HepG2 (cell line): ENCODE results near the gene LPXN. TPM values are rescaled to one million over a fixed set of nuclear protein-coding genes. Genes with fewer than 3 reads are reported as not detected.

ENCODE experiments used
- ATAC-seq: fragments of 200-7000 bp; cut with Tn5 transposase; 3 replicates; pipeline ENCODE4 v1.9.1; 2020; ENCODE audit warnings: mild to moderate bottlenecking, moderate library complexity
- BruUV-seq: library from RNA; stranded (reverse); fragments of 400-500 nt; replicated peaks from 2 replicates; lab custom pipeline; 2021; lab: Mats Ljungman, UMichigan
- CTCF ChIA-PET: fragments of 300-600 bp; formaldehyde crosslinking; extraction: SDS; loops from one replicate; lab custom pipeline; 2021; ENCODE audit warnings: low total read pairs, inconsistent platforms, low intra/inter-chr PET ratio; lab: Yijun Ruan, JAX
- POLR2A ChIA-PET: fragments of 350-600 bp; sonication (Branson Sonifier 250); formaldehyde crosslinking; loops from one replicate; lab custom pipeline; 2020; ENCODE audit warnings: antibody characterized with exemption, inconsistent platforms; lab: Yijun Ruan, JAX
- DNase-seq: peaks from one replicate; pipeline ENCODE4 v3.0.0-alpha.2; 2015; ENCODE audit warnings: low spot score
- FAIRE-seq: peaks from 3 replicates; lab custom pipeline; 2011; peaks lifted over from hg19 to GRCh38; lab: Jason Lieb, UNC
- H2AFZ ChIP-seq: one replicate; pipeline ENCODE4 v1.6.1; 2011; ENCODE audit warnings: low read length, inconsistent platforms
- H3K27ac ChIP-seq: fragments of 300-600 bp; 3 replicates; pipeline ENCODE4 v1.8.0; 2011; ENCODE audit warnings: mixed run types, mild to moderate bottlenecking, mixed read lengths, low read length, inconsistent platforms; ENCODE audit not compliant: insufficient read depth; ENCODE audit errors: extremely low read length
- H3K27me3 ChIP-seq, 2 experiments: fragments of 200-600 bp in 1 of 2; 2 replicates in 1 of 2; 3 replicates in 1 of 2; pipeline versions ENCODE4 v1.6.0 to v1.8.0; 2011; ENCODE audit warnings: low read length in 2 of 2, mild to moderate bottlenecking in 2 of 2, moderate library complexity in 2 of 2, inconsistent platforms in 1 of 2; ENCODE audit not compliant: insufficient read depth in 2 of 2, control insufficient read depth in 1 of 2
- H3K36me3 ChIP-seq, 2 experiments: fragments of 200-600 bp in 1 of 2; replicated peaks in 1 of 2; 2 replicates in 1 of 2; 3 replicates in 1 of 2; pipeline versions ENCODE4 v1.5.1 to v1.8.0; 2011; ENCODE audit warnings: low read length in 2 of 2, inconsistent platforms in 1 of 2; ENCODE audit not compliant: insufficient read depth in 2 of 2, control insufficient read depth in 1 of 2
- H3K4me1 ChIP-seq: 2 replicates; pipeline ENCODE4 v1.5.1; 2012; ENCODE audit warnings: low read length, inconsistent platforms; ENCODE audit not compliant: insufficient read depth
- H3K4me2 ChIP-seq: 2 replicates; pipeline ENCODE4 v1.6.0; 2011; ENCODE audit warnings: low read depth, low read length, inconsistent platforms
- H3K4me3 ChIP-seq, 3 experiments: fragments of 200-600 bp in 1 of 3; sonication (generic), shearing (Covaris generic) in 1 of 3; replicated peaks in 1 of 3; 2 replicates each; pipeline ENCODE4 v1.5.1; 2011 to 2016; ENCODE audit warnings: low read length in 3 of 3, inconsistent platforms in 2 of 3, low read depth in 2 of 3, mild to moderate bottlenecking in 2 of 3, control low read depth in 1 of 3, mixed read lengths in 1 of 3; ENCODE audit not compliant: insufficient read depth in 1 of 3
- H3K79me2 ChIP-seq: one replicate; pipeline ENCODE4 v1.6.1; 2011; ENCODE audit warnings: low read length, inconsistent platforms; ENCODE audit not compliant: insufficient read depth
- H3K9ac ChIP-seq: 2 replicates; pipeline ENCODE4 v1.6.0; 2011; ENCODE audit warnings: mild to moderate bottlenecking, low read depth, low read length, inconsistent platforms; ENCODE audit not compliant: insufficient read depth
- H3K9me3 ChIP-seq: 2 replicates; pipeline ENCODE4 v1.5.1; 2012; ENCODE audit warnings: mild to moderate bottlenecking, low read length
- H4K20me1 ChIP-seq: 2 replicates; pipeline ENCODE4 v1.6.0; 2011; ENCODE audit warnings: inconsistent platforms, mild to moderate bottlenecking, low read length, moderate library complexity; ENCODE audit not compliant: insufficient read depth
- ARNTL ChIP-seq: sonication (generic); formaldehyde crosslinking; IDR thresholded peaks from 2 replicates; pipeline ENCODE4 v1.4.0; 2020; ENCODE audit warnings: mild to moderate bottlenecking, missing genetic modification reagents
- CBX2 ChIP-seq, 2 experiments: fragments of 200-600 bp in 1 of 2; sonication (generic); formaldehyde crosslinking in 1 of 2; IDR thresholded peaks; 2 replicates each; pipeline versions ENCODE4 v1.7.0 to v1.8.1; 2018 to 2022; ENCODE audit warnings: low read depth in 2 of 2, low read length in 1 of 2, mild to moderate bottlenecking in 1 of 2, missing genetic modification reagents in 1 of 2
- CEBPB ChIP-seq: IDR thresholded peaks from 2 replicates; pipeline ENCODE4 v1.6.1; 2011; ENCODE audit warnings: low read depth, low read length, improper control_type of control experiment, borderline replicate concordance
- FOXP4 ChIP-seq: sonication (generic); formaldehyde crosslinking; IDR thresholded peaks from 2 replicates; pipeline ENCODE4 v1.4.0; 2020; ENCODE audit warnings: missing genetic modification reagents
- GATAD2A ChIP-seq: IDR thresholded peaks from 2 replicates; pipeline ENCODE4 v1.6.1; 2016
- GZF1 ChIP-seq: sonication (generic); formaldehyde crosslinking; IDR thresholded peaks from 2 replicates; pipeline ENCODE4 v1.5.1; 2020; ENCODE audit warnings: mild to moderate bottlenecking, missing genetic modification reagents
- REPIN1 ChIP-seq: sonication (generic); formaldehyde crosslinking; IDR thresholded peaks from 2 replicates; pipeline ENCODE4 v1.8.0; 2022; ENCODE audit warnings: missing genetic modification reagents, low read depth, mild to moderate bottlenecking, borderline replicate concordance
- RORA ChIP-seq: sonication (generic); formaldehyde crosslinking; IDR thresholded peaks from 2 replicates; pipeline ENCODE4 v1.5.0; 2020; ENCODE audit warnings: mild to moderate bottlenecking, missing genetic modification reagents, moderate library complexity
- SAP130 ChIP-seq: IDR thresholded peaks from 2 replicates; pipeline ENCODE4 v1.6.1; 2016; ENCODE audit warnings: low read depth
- TEAD2 ChIP-seq: sonication (generic); formaldehyde crosslinking; IDR thresholded peaks from 2 replicates; pipeline ENCODE4 v1.9.0; 2021; ENCODE audit warnings: missing genetic modification reagents
- ZBTB25 ChIP-seq: IDR thresholded peaks from 2 replicates; pipeline ENCODE4 v1.6.1; 2018; ENCODE audit warnings: missing genetic modification reagents
- ZFP36 ChIP-seq: fragments of 150-350 bp; IDR thresholded peaks from 2 replicates; pipeline ENCODE4 v1.6.1; 2018; ENCODE audit warnings: borderline replicate concordance, low read length, low read depth; ENCODE audit not compliant: partially characterized antibody
- ZKSCAN1 ChIP-seq: fragments of 150-350 bp; IDR thresholded peaks from 2 replicates; pipeline ENCODE4 v1.6.1; 2014; ENCODE audit warnings: low read length
- ZNF20 ChIP-seq: sonication (generic); formaldehyde crosslinking; IDR thresholded peaks from 2 replicates; pipeline ENCODE4 v1.4.0; 2020; ENCODE audit warnings: mild to moderate bottlenecking, moderate library complexity, missing genetic modification reagents
- ZNF337 ChIP-seq: sonication (generic); formaldehyde crosslinking; IDR thresholded peaks from 2 replicates; pipeline ENCODE4 v1.5.1; 2020; ENCODE audit warnings: missing genetic modification reagents, low read depth, mild to moderate bottlenecking, borderline replicate concordance
- WGBS: methylation state at CpG from one replicate; pipeline ENCODE4 v1.1.6; 2017; ENCODE audit warnings: low lambda C conversion rate; 5-methylcytosine and 5-hydroxymethylcytosine counted together
- in situ Hi-C: cut with HindIII; loops from 2 replicates; pipeline ENCODE4 v1.10.0; 2017; ENCODE audit warnings: low pct_unique_long_range_greater_than_20kb; ENCODE audit not compliant: extremely low pct_ligation_motif_present
- intact Hi-C: fragments of 100-400 bp; cut with micrococcal nuclease; formaldehyde crosslinking; loops from one replicate; pipeline ENCODE4 v1.10.0; 2022; ENCODE audit not compliant: unreplicated experiment
- polyA plus RNA-seq, 8 experiments: library from polyadenylated mRNA; depleted of rRNA in 3 of 8; stranded (reverse) in 7 of 8; unstranded in 1 of 8; fragments of >200 nt; fragmentation: Illumina TruSeq in 4 of 8; extraction: Trizol in 4 of 8; gene quantifications; 2 replicates each; pipeline versions ENCODE4 v1.2.1 to v1.2.3, GENCODE V29; 2011 to 2016; ENCODE audit warnings: low read depth in 4 of 8, missing spikeins in 1 of 8, mixed read lengths in 1 of 8; ENCODE audit not compliant: insufficient read depth in 1 of 8
- total RNA-seq, 5 experiments: library from RNA; depleted of rRNA; stranded (reverse); fragments of >200 nt; fragmentation: Illumina TruSeq; extraction: Trizol; gene quantifications; 2 replicates each; pipeline ENCODE4 v1.2.3, GENCODE V29; 2016; ENCODE audit warnings: low read depth in 1 of 5
- TF ChIP-seq, protein P1 (sequence below): sonication (generic); formaldehyde crosslinking; IDR thresholded peaks from 2 replicates; pipeline ENCODE4 v1.5.0; 2020; ENCODE audit warnings: mild to moderate bottlenecking, missing genetic modification reagents
- TF ChIP-seq, protein P2 (sequence below): sonication (generic); formaldehyde crosslinking; IDR thresholded peaks from 2 replicates; pipeline ENCODE4 v1.4.0; 2020; ENCODE audit warnings: missing genetic modification reagents

LPXN gene
- total and polyA plus RNA-seq, 2 of the 13 experiments (the other 11 are each of a cell fraction or from before 2014, with no cell fraction given) = 1.7 to 3.5 TPM

DNA sequence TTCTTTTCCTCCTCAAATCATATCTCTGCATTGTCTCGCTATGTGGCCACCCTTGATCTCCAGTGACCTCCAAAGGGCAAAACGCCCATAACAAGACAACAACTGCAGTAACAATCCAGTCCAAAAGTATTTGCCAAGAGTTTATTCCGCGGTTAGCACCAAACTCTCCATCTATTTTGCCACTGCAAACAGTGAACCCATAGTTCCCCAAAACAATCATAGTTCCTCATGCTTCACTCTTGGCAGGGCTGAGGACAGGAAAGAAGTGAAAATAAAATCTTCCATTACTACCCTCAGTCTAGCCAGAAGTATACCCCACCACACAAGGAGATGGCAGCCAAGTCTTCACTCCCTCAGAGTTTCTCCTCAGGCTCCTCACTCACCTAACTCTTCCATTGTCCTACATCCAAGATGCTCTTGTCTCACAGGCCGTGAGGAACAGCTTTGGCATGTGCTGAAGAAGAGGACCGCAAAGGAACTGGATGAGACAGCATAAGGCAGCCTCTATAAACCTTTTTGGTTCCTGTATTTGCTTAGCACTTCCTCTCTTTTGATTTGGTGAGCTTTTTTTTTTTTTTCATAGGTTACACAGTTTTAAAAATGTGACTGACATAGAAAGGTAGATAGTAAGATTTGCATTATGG, at the start of gene LPXN (continued):
- TF ChIP-seq, protein P1, sequence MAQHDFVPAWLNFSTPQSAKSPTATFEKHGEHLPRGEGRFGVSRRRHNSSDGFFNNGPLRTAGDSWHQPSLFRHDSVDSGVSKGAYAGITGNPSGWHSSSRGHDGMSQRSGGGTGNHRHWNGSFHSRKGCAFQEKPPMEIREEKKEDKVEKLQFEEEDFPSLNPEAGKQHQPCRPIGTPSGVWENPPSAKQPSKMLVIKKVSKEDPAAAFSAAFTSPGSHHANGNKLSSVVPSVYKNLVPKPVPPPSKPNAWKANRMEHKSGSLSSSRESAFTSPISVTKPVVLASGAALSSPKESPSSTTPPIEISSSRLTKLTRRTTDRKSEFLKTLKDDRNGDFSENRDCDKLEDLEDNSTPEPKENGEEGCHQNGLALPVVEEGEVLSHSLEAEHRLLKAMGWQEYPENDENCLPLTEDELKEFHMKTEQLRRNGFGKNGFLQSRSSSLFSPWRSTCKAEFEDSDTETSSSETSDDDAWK (CRISPR knock-in tag) = no peak
- TF ChIP-seq GATAD2A (CRISPR knock-in tag) (no peak), CEBPB (no peak), RORA (CRISPR knock-in tag) (no peak)

DNA sequence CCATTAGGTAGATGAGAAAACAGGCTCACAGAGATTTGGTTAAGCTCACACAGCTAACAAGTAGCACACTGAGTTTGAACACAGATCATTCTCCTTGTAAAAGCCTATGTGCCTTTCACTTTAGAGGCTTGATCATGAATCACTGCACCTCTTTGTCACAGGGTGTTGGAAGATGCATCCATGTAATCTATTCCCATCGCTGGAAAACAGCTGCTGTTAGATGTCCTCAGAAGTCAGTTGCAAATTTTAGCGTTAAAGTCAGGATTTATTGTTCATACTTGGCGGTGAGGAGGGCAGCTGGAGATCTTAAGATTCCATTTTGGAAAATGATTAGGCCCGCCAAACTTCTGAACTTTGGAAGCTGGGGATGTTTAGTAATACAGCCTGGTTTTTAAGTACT, 49.4 kb upstream of the LPXN start:
- BruUV-seq = no TSS peak
- H2AFZ ChIP-seq = no peak overlapping the region
- no peak for FAIRE-seq
- ATAC-seq = no peak
- in situ Hi-C loops = loop anchor here (10.0 kb wide), 1 partner anchor 60 kb away; no protein-coding TSS in a partner anchor
- H3K4me1 ChIP-seq = no peaks in the 10 kb centered on the region
- H3K36me3 ChIP-seq = peaks cover 3 to 44% of the 10 kb centered on the region in 2 experiments
- POLR2A ChIA-PET = no interaction called here
- H3K4me3 ChIP-seq = no peak overlapping the region
- H3K27me3 ChIP-seq = no peaks in the 10 kb centered on the region
- no peaks in the 10 kb centered on the region for H3K79me2 ChIP-seq
- no peak overlapping the region for H3K27ac ChIP-seq
- CTCF ChIA-PET = no interaction called here
- DNase-seq = no peak
- H3K9me3 ChIP-seq = no peaks in the 10 kb centered on the region
- TF ChIP-seq, protein P2, sequence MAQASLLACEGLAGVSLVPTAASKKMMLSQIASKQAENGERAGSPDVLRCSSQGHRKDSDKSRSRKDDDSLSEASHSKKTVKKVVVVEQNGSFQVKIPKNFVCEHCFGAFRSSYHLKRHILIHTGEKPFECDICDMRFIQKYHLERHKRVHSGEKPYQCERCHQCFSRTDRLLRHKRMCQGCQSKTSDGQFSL (CRISPR knock-in tag) = no peak
- TF ChIP-seq REPIN1 (no peak), FOXP4 (CRISPR knock-in tag) (no peak), SAP130 (CRISPR knock-in tag) (no peak), CBX2 (IDR thresholded peaks at IDR 0.05; ENCODE audit: low read depth, low read length) (no peak), CBX2 (CRISPR knock-in tag; IDR thresholded peaks at IDR 0.05; ENCODE audit: low read depth) (no peak), ZFP36 (no peak), ZKSCAN1 (no peak), TEAD2 (CRISPR knock-in tag) (no peak), ZBTB25 (CRISPR knock-in tag) (no peak), ZNF337 (CRISPR knock-in tag) (no peak), ZNF20 (CRISPR knock-in tag) (no peak), GZF1 (CRISPR knock-in tag) (no peak), ARNTL (CRISPR knock-in tag) (no peak)
- no peaks in the 10 kb centered on the region for H4K20me1 ChIP-seq
- no peak overlapping the region for H3K9ac ChIP-seq
- intact Hi-C loops = no loop called here
- 94% methylated on average over 4 of the region's 4 CpGs for WGBS
- H3K4me2 ChIP-seq = no peak overlapping the region
